MM.1S (cell line): ENCODE results near the gene RPUSD4.

Source experiments
- EZH2 ChIP-seq: fragments of 300-600 bp; sonication (generic); optimal IDR thresholded peaks from 2 replicates; pipeline ENCODE3; 2017; ENCODE audit warnings: low read depth, mild to moderate bottlenecking, antibody characterized with exemption, low read length, mixed read lengths
- TF ChIP-seq, protein P1 (sequence below): fragments of 300-600 bp; sonication (generic); IDR thresholded peaks from 2 replicates; pipeline ENCODE4 v1.5.1; 2016; ENCODE audit warnings: antibody characterized with exemption, low read length, mixed read lengths

DNA sequence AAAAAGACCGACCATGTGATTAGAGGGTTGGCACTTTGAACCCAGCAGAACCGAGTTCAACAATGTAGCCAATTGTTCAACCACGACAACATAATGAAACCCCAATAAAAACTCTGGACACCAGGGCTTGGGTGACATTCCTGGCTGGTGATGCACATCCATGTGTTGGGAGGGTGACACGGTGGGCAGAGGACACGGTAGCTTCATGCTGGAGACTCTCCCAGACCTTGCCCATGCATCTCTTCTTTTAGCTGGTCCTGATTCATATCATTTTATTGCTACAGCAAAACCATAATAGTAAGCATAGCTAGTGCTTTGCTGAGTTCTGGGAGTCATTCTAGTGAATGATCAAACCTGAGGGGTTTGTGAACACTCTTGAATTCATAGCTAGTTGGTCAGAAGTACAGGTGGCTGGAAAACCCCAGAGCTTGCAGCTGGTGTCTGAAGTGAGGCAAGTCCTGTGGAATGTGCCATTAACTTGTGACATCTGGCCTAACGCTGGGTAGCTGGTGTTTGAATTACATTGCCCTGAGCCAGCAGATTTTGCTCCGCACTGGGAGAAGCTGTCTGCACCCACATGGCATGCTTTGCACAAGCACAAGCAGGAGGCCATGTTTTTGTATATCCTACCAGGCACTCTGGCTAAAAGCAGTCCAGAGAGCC is 14.0 kb downstream of the RPUSD4 start:
- no peak for TF ChIP-seq EZH2
- TF ChIP-seq, protein P1, sequence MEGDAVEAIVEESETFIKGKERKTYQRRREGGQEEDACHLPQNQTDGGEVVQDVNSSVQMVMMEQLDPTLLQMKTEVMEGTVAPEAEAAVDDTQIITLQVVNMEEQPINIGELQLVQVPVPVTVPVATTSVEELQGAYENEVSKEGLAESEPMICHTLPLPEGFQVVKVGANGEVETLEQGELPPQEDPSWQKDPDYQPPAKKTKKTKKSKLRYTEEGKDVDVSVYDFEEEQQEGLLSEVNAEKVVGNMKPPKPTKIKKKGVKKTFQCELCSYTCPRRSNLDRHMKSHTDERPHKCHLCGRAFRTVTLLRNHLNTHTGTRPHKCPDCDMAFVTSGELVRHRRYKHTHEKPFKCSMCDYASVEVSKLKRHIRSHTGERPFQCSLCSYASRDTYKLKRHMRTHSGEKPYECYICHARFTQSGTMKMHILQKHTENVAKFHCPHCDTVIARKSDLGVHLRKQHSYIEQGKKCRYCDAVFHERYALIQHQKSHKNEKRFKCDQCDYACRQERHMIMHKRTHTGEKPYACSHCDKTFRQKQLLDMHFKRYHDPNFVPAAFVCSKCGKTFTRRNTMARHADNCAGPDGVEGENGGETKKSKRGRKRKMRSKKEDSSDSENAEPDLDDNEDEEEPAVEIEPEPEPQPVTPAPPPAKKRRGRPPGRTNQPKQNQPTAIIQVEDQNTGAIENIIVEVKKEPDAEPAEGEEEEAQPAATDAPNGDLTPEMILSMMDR: no peak
